OCI-LY1 (cell line): Measurements from ENCODE around the gene ELL2.

ENCODE experiments used
- CTCF ChIP-seq: fragments of 200-600 bp; sonication (generic), shearing (Covaris generic); IDR thresholded peaks from 2 replicates; pipeline ENCODE4 v1.5.1; 2017; ENCODE audit warnings: mild to moderate bottlenecking, antibody characterized with exemption, low read length, moderate library complexity, mixed read lengths
- EZH2 ChIP-seq: fragments of 200-600 bp; sonication (generic), shearing (Covaris generic); IDR thresholded peaks from 2 replicates; pipeline ENCODE4 v1.8.0; 2017; ENCODE audit warnings: borderline replicate concordance, mixed run types, mild to moderate bottlenecking, antibody characterized with exemption, low read length, moderate library complexity, mixed read lengths

GRCh38 chr5:96000308-96000707, 38.7 kb upstream of the ELL2 start:
- TF ChIP-seq CTCF (no peak), EZH2 (no peak)
